ENCODE measurements around the gene TMEM59.
A peak's percentile ranks its signal among the peaks of the same experiment; 100 is the strongest.

TMEM59 gene

GRCh38 chr1:54047384-54048305 is 5.4 kb downstream of the TMEM59 start:
- Histone ChIP-seq H3K9me3 (ENCODE audit: insufficient read depth, low read length) (no peaks in the 10 kb centered on the region), H3F3A (ENCODE audit: insufficient read depth) (peaks cover 8% of the 10 kb centered on the region), H3K36me3 (ENCODE audit: low read length) (peaks cover 13% of the 10 kb centered on the region; the same call in 1 of the 2 replicates), H4K20me1 (ENCODE audit: low read depth, low read length) (no peaks in the 10 kb centered on the region), H3K4me2 (ENCODE audit: low read depth, low read length, poor library complexity, severe bottlenecking) (peak overlapping the region; percentile 33), H3K9me2 (replicated peaks; ENCODE audit: insufficient read depth, low read length) (no peaks in the 10 kb centered on the region), H2AFZ (ENCODE audit: low read depth, low read length, severe bottlenecking) (no peak overlapping the region), H3K9ac (ENCODE audit: low read length) (no peak overlapping the region), H3K79me2 (ENCODE audit: insufficient read depth, low read length) (peaks cover 78% of the 10 kb centered on the region), H3K4me3 (ENCODE audit: insufficient read depth, low read length, poor library complexity, severe bottlenecking) (no peak overlapping the region), H3K27me3 (ENCODE audit: low read length) (no peaks in the 10 kb centered on the region), H3K27ac (ENCODE audit: low read depth, low read length) (peak overlapping the region; percentile 10; the same call in 1 of the 2 replicates)
- TF ChIP-seq EZH2phosphoT487 (conservative IDR thresholded peaks at IDR 0.05; ENCODE audit: low read length) (no peak), CTCF (IDR thresholded peaks at IDR 0.05; ENCODE audit: insufficient read depth, low read length, poor library complexity, severe bottlenecking) (no peak)

GRCh38 chr1:54046671-54047383 is 6.2 kb downstream of the TMEM59 start:
- no peaks in the 10 kb centered on the region for H4K20me1 ChIP-seq (ENCODE audit: low read depth, low read length)
- peaks cover 70% of the 10 kb centered on the region for H3K79me2 ChIP-seq (ENCODE audit: insufficient read depth, low read length)
- H3K9ac ChIP-seq (ENCODE audit: low read length) = no peak overlapping the region
- H3K27ac ChIP-seq (ENCODE audit: low read depth, low read length) = peak overlapping the region; percentile 10; the same call in 1 of the 2 replicates
- H3K36me3 ChIP-seq (ENCODE audit: low read length) = peaks cover 20% of the 10 kb centered on the region; the same call in 1 of the 2 replicates
- no peaks in the 10 kb centered on the region for H3K9me3 ChIP-seq (ENCODE audit: insufficient read depth, low read length)
- H3K4me3 ChIP-seq (ENCODE audit: insufficient read depth, low read length, poor library complexity, severe bottlenecking) = no peak overlapping the region
- no peak overlapping the region for H2AFZ ChIP-seq (ENCODE audit: low read depth, low read length, severe bottlenecking)
- H3F3A ChIP-seq (ENCODE audit: insufficient read depth) = peaks cover 8% of the 10 kb centered on the region
- H3K9me2 ChIP-seq (replicated peaks; ENCODE audit: insufficient read depth, low read length) = no peaks in the 10 kb centered on the region
- peak overlapping the region; percentile 33 for H3K4me2 ChIP-seq (ENCODE audit: low read depth, low read length, poor library complexity, severe bottlenecking)
- no peaks in the 10 kb centered on the region for H3K27me3 ChIP-seq (ENCODE audit: low read length)
- TF ChIP-seq EZH2phosphoT487 (conservative IDR thresholded peaks at IDR 0.05; ENCODE audit: low read length) = no peak
- no peak for TF ChIP-seq CTCF (IDR thresholded peaks at IDR 0.05; ENCODE audit: insufficient read depth, low read length, poor library complexity, severe bottlenecking)

DNA sequence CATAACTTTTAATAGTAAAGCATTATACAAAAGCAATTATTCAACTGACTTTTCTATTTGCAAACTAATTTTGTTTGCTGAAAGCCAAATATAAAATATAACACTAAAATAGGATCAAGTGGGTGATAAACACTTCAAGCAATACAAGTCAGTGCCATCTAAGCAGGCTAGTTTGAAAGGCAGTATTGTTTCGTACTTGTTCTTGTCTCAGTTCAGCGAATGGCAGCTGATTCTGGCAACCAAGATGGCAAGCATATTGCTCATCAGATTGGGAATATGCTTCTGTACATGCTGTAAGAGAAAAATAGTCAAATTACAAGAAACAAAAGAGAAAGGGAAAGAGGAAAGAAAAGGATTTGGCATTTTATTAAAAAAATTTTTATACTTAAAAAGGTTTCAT is 7.5 kb downstream of the TMEM59 start:
- TF ChIP-seq CTCF (IDR thresholded peaks at IDR 0.05; ENCODE audit: insufficient read depth, low read length, poor library complexity, severe bottlenecking) (no peak), EZH2phosphoT487 (conservative IDR thresholded peaks at IDR 0.05; ENCODE audit: low read length) (no peak)
- H3K4me2 ChIP-seq (ENCODE audit: low read depth, low read length, poor library complexity, severe bottlenecking) = no peak overlapping the region
- H3K9me2 ChIP-seq (replicated peaks; ENCODE audit: insufficient read depth, low read length) = no peaks in the 10 kb centered on the region
- peaks cover 56% of the 10 kb centered on the region for H3K79me2 ChIP-seq (ENCODE audit: insufficient read depth, low read length)
- no peaks in the 10 kb centered on the region for H4K20me1 ChIP-seq (ENCODE audit: low read depth, low read length)
- no peak overlapping the region for H3K4me3 ChIP-seq (ENCODE audit: insufficient read depth, low read length, poor library complexity, severe bottlenecking)
- no peak overlapping the region for H2AFZ ChIP-seq (ENCODE audit: low read depth, low read length, severe bottlenecking)
- no peak overlapping the region for H3K9ac ChIP-seq (ENCODE audit: low read length)
- H3F3A ChIP-seq (ENCODE audit: insufficient read depth) = peaks cover 14% of the 10 kb centered on the region
- H3K9me3 ChIP-seq (ENCODE audit: insufficient read depth, low read length) = no peaks in the 10 kb centered on the region
- no peak overlapping the region for H3K27ac ChIP-seq (ENCODE audit: low read depth, low read length)
- H3K27me3 ChIP-seq (ENCODE audit: low read length) = no peaks in the 10 kb centered on the region
- H3K36me3 ChIP-seq (ENCODE audit: low read length) = peaks cover 33% of the 10 kb centered on the region
